OCI-LY7 (cell line): ENCODE data around the gene SLC26A11. TPM values are rescaled to one million over a fixed set of nuclear protein-coding genes. Genes with fewer than 3 reads are reported as not detected.

Source experiments
- BruUV-seq: library from RNA; stranded (reverse); fragments of 400-500 nt; replicated peaks from 2 replicates; lab custom pipeline; 2021; lab: Mats Ljungman, UMichigan
- CTCF ChIA-PET: fragments of 300-600 bp; sonication (Branson Sonifier 250); formaldehyde crosslinking; loops from one replicate; lab custom pipeline; 2022; ENCODE audit warnings: antibody characterized with exemption; ENCODE audit not compliant: unreplicated experiment; lab: Charles Lee
- POLR2A ChIA-PET: fragments of 300-600 bp; sonication (Branson Sonifier 250); formaldehyde crosslinking; loops from one replicate; lab custom pipeline; 2022; ENCODE audit warnings: antibody characterized with exemption; lab: Charles Lee
- DNase-seq: peaks from one replicate; pipeline ENCODE4 v3.0.0-alpha.2; 2015; ENCODE audit warnings: low spot score
- H2AFZ ChIP-seq: fragments of 200-600 bp; sonication (generic), shearing (Covaris generic); 2 replicates; pipeline ENCODE4 v1.6.1; 2014; ENCODE audit warnings: mild to moderate bottlenecking, antibody characterized with exemption, low read length, moderate library complexity
- H3K27ac ChIP-seq: fragments of 200-600 bp; sonication (generic); 2 replicates; pipeline ENCODE4 v1.5.1; 2014; ENCODE audit warnings: mixed run types, low read depth, mild to moderate bottlenecking, moderate library complexity, low read length, inconsistent platforms; ENCODE audit not compliant: poor library complexity, severe bottlenecking
- H3K36me3 ChIP-seq: fragments of 200-600 bp; sonication (generic); 2 replicates; pipeline ENCODE4 v1.6.1; 2014; ENCODE audit warnings: mild to moderate bottlenecking, antibody characterized with exemption, low read length, moderate library complexity, mixed read lengths; ENCODE audit not compliant: insufficient read depth
- H3K4me1 ChIP-seq: fragments of 200-600 bp; sonication (generic); 2 replicates; pipeline ENCODE4 v1.5.1; 2014; ENCODE audit warnings: mild to moderate bottlenecking, low read length; ENCODE audit not compliant: insufficient read depth, poor library complexity, severe bottlenecking
- H3K4me2 ChIP-seq: fragments of 200-600 bp; sonication (generic); 2 replicates; pipeline ENCODE4 v1.6.1; 2014; ENCODE audit warnings: mild to moderate bottlenecking, low read length
- H3K4me3 ChIP-seq: fragments of 200-600 bp; sonication (generic); 2 replicates; pipeline ENCODE4 v1.5.1; 2014; ENCODE audit warnings: mild to moderate bottlenecking, low read depth, low read length; ENCODE audit not compliant: poor library complexity, severe bottlenecking
- H3K79me2 ChIP-seq: fragments of 200-600 bp; sonication (generic); 2 replicates; pipeline ENCODE4 v1.6.1; 2016; ENCODE audit warnings: low read depth, mild to moderate bottlenecking, low read length, moderate library complexity, mixed read lengths; ENCODE audit not compliant: insufficient read depth
- H3K9me2 ChIP-seq: fragments of 200-600 bp; sonication (generic); 2 replicates; pipeline ENCODE4 v1.6.1; 2016; ENCODE audit warnings: mild to moderate bottlenecking, low read length, mixed read lengths; ENCODE audit not compliant: insufficient read depth
- H3K9me3 ChIP-seq: fragments of 200-600 bp; sonication (generic); 2 replicates; pipeline ENCODE4 v1.6.1; 2014; ENCODE audit warnings: mild to moderate bottlenecking, mixed run types, low read length, mixed read lengths
- H4K20me1 ChIP-seq: fragments of 200-600 bp; sonication (generic); 2 replicates; pipeline ENCODE4 v1.6.1; 2014; ENCODE audit warnings: mild to moderate bottlenecking, antibody characterized with exemption, low read length, moderate library complexity, mixed read lengths; ENCODE audit not compliant: insufficient read depth
- EZH2phosphoT487 ChIP-seq: fragments of 200-600 bp; sonication (generic); IDR thresholded peaks from 2 replicates; pipeline ENCODE4 v1.6.1; 2018; ENCODE audit warnings: low read depth, borderline replicate concordance, mild to moderate bottlenecking, mixed run types, antibody characterized with exemption, low read length, moderate library complexity, mixed read lengths
- intact Hi-C: fragments of 100-400 bp; cut with micrococcal nuclease; formaldehyde crosslinking; loops from one replicate; pipeline ENCODE4 v1.10.0; 2022; ENCODE audit not compliant: unreplicated experiment
- total RNA-seq, 2 experiments: library from RNA; depleted of rRNA in 1 of 2; stranded (reverse); fragments of >200 nt in 1 of 2; shearing (Covaris generic) in 1 of 2; gene quantifications; 2 replicates each; pipeline ENCODE4 v1.2.3, GENCODE V29; 2014 to 2022
- TF ChIP-seq, protein P1 (sequence below): fragments of 200-600 bp; sonication (generic); conservative IDR thresholded peaks from 2 replicates; pipeline ENCODE4 v1.5.1; 2014; ENCODE audit warnings: mild to moderate bottlenecking, antibody characterized with exemption, low read length, moderate library complexity, mixed read lengths

The SLC26A11 gene
- total RNA-seq, 2 experiments from 2014 or later = 3.5 to 4.1 TPM

GRCh38 chr17:80285237-80285920 is 65.2 kb downstream of the SLC26A11 start:
- Histone ChIP-seq H3K9me2 (no peaks in the 10 kb centered on the region), H3K4me1 (peaks cover 7% of the 10 kb centered on the region), H3K4me2 (no peak overlapping the region), H4K20me1 (no peaks in the 10 kb centered on the region), H2AFZ (no peak overlapping the region), H3K4me3 (no peak overlapping the region), H3K36me3 (no peaks in the 10 kb centered on the region), H3K9me3 (no peaks in the 10 kb centered on the region), H3K27ac (no peak overlapping the region), H3K79me2 (no peaks in the 10 kb centered on the region)
- TF ChIP-seq EZH2phosphoT487 = no peak
- TF ChIP-seq, protein P1, sequence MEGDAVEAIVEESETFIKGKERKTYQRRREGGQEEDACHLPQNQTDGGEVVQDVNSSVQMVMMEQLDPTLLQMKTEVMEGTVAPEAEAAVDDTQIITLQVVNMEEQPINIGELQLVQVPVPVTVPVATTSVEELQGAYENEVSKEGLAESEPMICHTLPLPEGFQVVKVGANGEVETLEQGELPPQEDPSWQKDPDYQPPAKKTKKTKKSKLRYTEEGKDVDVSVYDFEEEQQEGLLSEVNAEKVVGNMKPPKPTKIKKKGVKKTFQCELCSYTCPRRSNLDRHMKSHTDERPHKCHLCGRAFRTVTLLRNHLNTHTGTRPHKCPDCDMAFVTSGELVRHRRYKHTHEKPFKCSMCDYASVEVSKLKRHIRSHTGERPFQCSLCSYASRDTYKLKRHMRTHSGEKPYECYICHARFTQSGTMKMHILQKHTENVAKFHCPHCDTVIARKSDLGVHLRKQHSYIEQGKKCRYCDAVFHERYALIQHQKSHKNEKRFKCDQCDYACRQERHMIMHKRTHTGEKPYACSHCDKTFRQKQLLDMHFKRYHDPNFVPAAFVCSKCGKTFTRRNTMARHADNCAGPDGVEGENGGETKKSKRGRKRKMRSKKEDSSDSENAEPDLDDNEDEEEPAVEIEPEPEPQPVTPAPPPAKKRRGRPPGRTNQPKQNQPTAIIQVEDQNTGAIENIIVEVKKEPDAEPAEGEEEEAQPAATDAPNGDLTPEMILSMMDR = no peak
- POLR2A ChIA-PET = interaction anchor here (0.7 kb wide), 2 partner anchors 369 to 1342 kb away, joined by 3 to 4 read pairs; no protein-coding TSS in a partner anchor
- intact Hi-C loops = no loop called here
- no TSS peak for BruUV-seq
- CTCF ChIA-PET = no interaction called here
- DNase-seq = no peak

GRCh38 chr17:80286638-80286960 is 66.4 kb downstream of the SLC26A11 start:
- no peaks in the 10 kb centered on the region for H4K20me1 ChIP-seq
- BruUV-seq = no TSS peak
- H3K27ac ChIP-seq = no peak overlapping the region
- H3K9me3 ChIP-seq = no peaks in the 10 kb centered on the region
- DNase-seq = no peak
- H3K79me2 ChIP-seq = no peaks in the 10 kb centered on the region
- no peak overlapping the region for H3K4me2 ChIP-seq
- 0 out of 2 replicates have a peak, but pooled peaks cover 4% of the 10 kb centered on the region for H3K36me3 ChIP-seq
- intact Hi-C loops = no loop called here
- H3K4me1 ChIP-seq = peaks cover 7% of the 10 kb centered on the region
- no peak for TF ChIP-seq EZH2phosphoT487
- TF ChIP-seq, protein P1 = no peak
- H3K4me3 ChIP-seq = no peak overlapping the region
- H3K9me2 ChIP-seq = no peaks in the 10 kb centered on the region
- no peak overlapping the region for H2AFZ ChIP-seq
- ChIA-PET CTCF (no interaction called here), POLR2A (no interaction called here)

- Histone ChIP-seq H3K4me2 (no peak overlapping the region), H3K4me3 (no peak overlapping the region), H3K36me3 (peaks cover 4% of the 10 kb centered on the region; the same call in 1 of the 2 replicates), H3K27ac (no peak overlapping the region), H3K9me3 (no peaks in the 10 kb centered on the region), H2AFZ (no peak overlapping the region), H3K4me1 (peaks cover 7% of the 10 kb centered on the region), H3K9me2 (no peaks in the 10 kb centered on the region), H3K79me2 (no peaks in the 10 kb centered on the region), H4K20me1 (no peaks in the 10 kb centered on the region)
- intact Hi-C loops = no loop called here
- no peak for DNase-seq
- ChIA-PET POLR2A (no interaction called here), CTCF (no interaction called here)
- no TSS peak for BruUV-seq
- TF ChIP-seq, protein P1 = no peak
Measured at GRCh38 chr17:80287038-80287437, 66.8 kb downstream of the SLC26A11 start.
